Suprapubic skin (tissue), 3 donors: ENCODE results near the gene BHLHE41.

Experiments
- CTCF ChIP-seq, 2 donors: fragments of 200-600 bp in 1 of 2; fragments of 450-650 bp in 1 of 2; sonication (generic) in 1 of 2; IDR thresholded peaks; one replicate each; pipeline ENCODE4 v1.5.1; 2016 to 2019; ENCODE audit warnings: antibody characterized with exemption in 2 of 2, mild to moderate bottlenecking in 1 of 2, moderate library complexity in 1 of 2
- POLR2AphosphoS5 ChIP-seq, 3 donors: sonication (generic); formaldehyde crosslinking; IDR thresholded peaks; one replicate each; pipeline ENCODE4 v1.6.1; 2017; ENCODE audit warnings: antibody characterized with exemption in 3 of 3

DNA sequence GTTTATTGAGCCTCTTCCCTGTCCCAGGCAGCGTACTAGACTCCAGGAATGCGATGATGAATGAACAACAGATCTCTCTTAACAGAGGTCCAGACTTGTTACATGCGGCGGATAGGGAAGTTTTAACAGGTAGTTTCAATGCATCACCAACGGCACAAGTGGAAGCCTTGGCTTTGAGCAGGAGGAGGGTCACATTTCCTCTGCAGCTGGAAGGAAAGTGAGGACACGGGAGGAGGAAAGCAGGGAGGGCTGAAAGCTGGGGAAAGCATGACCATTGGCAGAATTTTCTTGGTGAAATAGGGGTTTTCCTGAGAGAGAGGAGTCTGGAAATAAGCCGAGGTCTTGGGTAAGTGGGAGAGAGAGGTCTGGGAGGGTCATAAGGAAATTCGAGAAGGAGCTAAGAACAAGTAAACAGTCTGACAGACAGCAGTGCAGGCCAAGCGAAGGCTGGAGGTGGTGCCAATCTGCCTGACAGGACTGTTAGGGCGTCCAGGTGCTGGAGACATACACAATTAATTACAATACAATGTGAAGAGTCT lies 15.4 kb downstream of the BHLHE41 start:
- TF ChIP-seq CTCF (IDR thresholded peaks at IDR 0.05) (no peak), POLR2AphosphoS5 (IDR thresholded peaks at IDR 0.05) (no peak)
